Keratinocyte (primary cell): ENCODE data around the gene EXOC3. TPM values are rescaled to one million over a fixed set of nuclear protein-coding genes. Genes with fewer than 3 reads are reported as not detected.

Experiments used
- DNase-seq: peaks from one replicate; pipeline ENCODE4 v3.0.0-alpha.2; 2011; ENCODE audit warnings: low read depth, missing footprints, low spot score
- FAIRE-seq: peaks from 2 replicates; lab custom pipeline; 2011; peaks lifted over from hg19 to GRCh38; lab: Jason Lieb, UNC
- H2AFZ ChIP-seq: 2 replicates; pipeline ENCODE4 v1.6.0; 2012; ENCODE audit warnings: low read length, control low read depth, inconsistent platforms; ENCODE audit not compliant: control insufficient read depth
- H3K27ac ChIP-seq: 2 replicates; pipeline ENCODE4 v1.5.1; 2011; ENCODE audit warnings: low read length; ENCODE audit not compliant: control insufficient read depth, insufficient read depth
- H3K27me3 ChIP-seq: 3 replicates; pipeline ENCODE4 v1.6.0; 2011; ENCODE audit warnings: low read length; ENCODE audit not compliant: control insufficient read depth, insufficient read depth; ENCODE audit errors: extremely low read depth
- H3K36me3 ChIP-seq, 2 experiments: 2 replicates in 1 of 2; 3 replicates in 1 of 2; pipeline ENCODE4 v1.5.1; 2011; ENCODE audit warnings: low read length in 2 of 2, mild to moderate bottlenecking in 1 of 2; ENCODE audit not compliant: control insufficient read depth in 2 of 2, insufficient read depth in 2 of 2; ENCODE audit errors: extremely low read depth in 1 of 2
- H3K4me1 ChIP-seq: 3 replicates; pipeline ENCODE4 v1.5.1; 2011; ENCODE audit warnings: low read length; ENCODE audit not compliant: control insufficient read depth, insufficient read depth; ENCODE audit errors: extremely low read depth
- H3K4me2 ChIP-seq: 3 replicates; pipeline ENCODE4 v1.6.0; 2011; ENCODE audit warnings: low read depth, low read length; ENCODE audit not compliant: control insufficient read depth, insufficient read depth; ENCODE audit errors: extremely low read depth
- H3K4me3 ChIP-seq, 3 experiments: fragments of 200-600 bp in 1 of 3; sonication (generic) in 1 of 3; 2 replicates in 2 of 3; 3 replicates in 1 of 3; pipeline ENCODE4 v1.5.1; 2011 to 2016; ENCODE audit warnings: low read length in 3 of 3, mild to moderate bottlenecking in 3 of 3, control low read depth in 2 of 3, inconsistent platforms in 1 of 3, low read depth in 1 of 3, mixed read lengths in 1 of 3, mixed run types in 1 of 3, moderate library complexity in 1 of 3; ENCODE audit not compliant: control insufficient read depth in 2 of 3, insufficient read depth in 2 of 3; ENCODE audit errors: extremely low read depth in 1 of 3
- H3K79me2 ChIP-seq: 2 replicates; pipeline ENCODE4 v1.6.0; 2012; ENCODE audit warnings: low read length; ENCODE audit not compliant: control insufficient read depth, insufficient read depth
- H3K9ac ChIP-seq: 3 replicates; pipeline ENCODE4 v1.6.0; 2011; ENCODE audit warnings: low read length; ENCODE audit not compliant: control insufficient read depth, insufficient read depth; ENCODE audit errors: extremely low read depth
- H3K9me1 ChIP-seq: 3 replicates; pipeline ENCODE4 v1.6.0; 2011; ENCODE audit warnings: low read length; ENCODE audit not compliant: control insufficient read depth, insufficient read depth; ENCODE audit errors: extremely low read depth
- H3K9me3 ChIP-seq: 2 replicates; pipeline ENCODE4 v1.5.1; 2012; ENCODE audit warnings: low read depth, low read length; ENCODE audit not compliant: control insufficient read depth
- H4K20me1 ChIP-seq: 3 replicates; pipeline ENCODE4 v1.6.0; 2011; ENCODE audit warnings: low read length; ENCODE audit not compliant: control insufficient read depth, insufficient read depth; ENCODE audit errors: extremely low read depth
- EZH2 ChIP-seq: IDR thresholded peaks from one replicate; pipeline ENCODE4 v1.6.1; 2012; ENCODE audit warnings: inconsistent platforms, mild to moderate bottlenecking, low read length, moderate library complexity
- dilution Hi-C: fragments of 300-500 bp; cut with MboI; formaldehyde crosslinking; loops from one replicate; pipeline ENCODE4 v1.7.0; 2020; ENCODE audit warnings: low sequenced_read_pairs; ENCODE audit not compliant: extremely low pct_ligation_motif_present
- polyA plus RNA-seq, 5 experiments: library from polyadenylated mRNA; depleted of rRNA in 3 of 5; stranded (reverse) in 3 of 5; stranded (forward) in 1 of 5; unstranded in 1 of 5; fragments of >200 nt; gene quantifications; 1 replicate in 1 of 5; 2 replicates in 3 of 5; 3 replicates in 1 of 5; pipeline versions ENCODE4 v1.2.1 to v1.2.3, GENCODE V29; 2011 to 2012; ENCODE audit warnings: missing spikeins in 2 of 5, low read depth in 1 of 5, low replicate concordance in 1 of 5
- TF ChIP-seq, protein P1 (sequence below), 3 experiments: IDR thresholded peaks in 1 of 3; conservative IDR thresholded peaks in 1 of 3; optimal IDR thresholded peaks in 1 of 3; 2 replicates in 2 of 3; 3 replicates in 1 of 3; pipeline versions ENCODE3 to v1.5.1; 2011; ENCODE audit warnings: low read length in 3 of 3, mild to moderate bottlenecking in 3 of 3, moderate library complexity in 2 of 3, control low read depth in 1 of 3, inconsistent platforms in 1 of 3; ENCODE audit not compliant: insufficient read depth in 2 of 3; ENCODE audit errors: extremely low read depth in 1 of 3

Gene EXOC3
- polyA plus RNA-seq, 1 donor (not counting 4 experiments of a cell fraction or from before 2014, with no cell fraction given) = 14.2 TPM

DNA sequence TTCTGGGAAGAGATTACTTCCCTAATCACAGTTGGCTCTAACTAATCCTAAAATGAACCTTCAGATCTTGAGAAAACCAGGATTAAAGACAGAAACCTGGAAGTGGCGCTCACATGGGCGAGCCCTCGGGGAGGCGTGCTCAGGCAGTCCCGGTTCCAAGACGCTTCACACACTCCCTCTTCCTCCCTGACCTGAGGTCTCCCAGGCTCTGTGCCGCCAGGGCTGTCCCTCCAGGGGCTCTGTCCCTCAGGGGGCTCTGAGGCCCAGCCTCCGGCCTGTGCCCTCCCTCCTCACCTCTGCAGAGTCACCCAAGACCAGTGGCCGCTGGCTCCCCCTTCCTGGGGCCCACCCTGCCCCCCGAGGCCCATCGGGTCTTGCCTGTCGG, 71.1 kb downstream of the EXOC3 start:
- no peaks in the 10 kb centered on the region for H3K9me1 ChIP-seq
- TF ChIP-seq, protein P1, sequence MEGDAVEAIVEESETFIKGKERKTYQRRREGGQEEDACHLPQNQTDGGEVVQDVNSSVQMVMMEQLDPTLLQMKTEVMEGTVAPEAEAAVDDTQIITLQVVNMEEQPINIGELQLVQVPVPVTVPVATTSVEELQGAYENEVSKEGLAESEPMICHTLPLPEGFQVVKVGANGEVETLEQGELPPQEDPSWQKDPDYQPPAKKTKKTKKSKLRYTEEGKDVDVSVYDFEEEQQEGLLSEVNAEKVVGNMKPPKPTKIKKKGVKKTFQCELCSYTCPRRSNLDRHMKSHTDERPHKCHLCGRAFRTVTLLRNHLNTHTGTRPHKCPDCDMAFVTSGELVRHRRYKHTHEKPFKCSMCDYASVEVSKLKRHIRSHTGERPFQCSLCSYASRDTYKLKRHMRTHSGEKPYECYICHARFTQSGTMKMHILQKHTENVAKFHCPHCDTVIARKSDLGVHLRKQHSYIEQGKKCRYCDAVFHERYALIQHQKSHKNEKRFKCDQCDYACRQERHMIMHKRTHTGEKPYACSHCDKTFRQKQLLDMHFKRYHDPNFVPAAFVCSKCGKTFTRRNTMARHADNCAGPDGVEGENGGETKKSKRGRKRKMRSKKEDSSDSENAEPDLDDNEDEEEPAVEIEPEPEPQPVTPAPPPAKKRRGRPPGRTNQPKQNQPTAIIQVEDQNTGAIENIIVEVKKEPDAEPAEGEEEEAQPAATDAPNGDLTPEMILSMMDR (optimal IDR thresholded peaks at IDR 0.05 in 1 of 3, IDR thresholded peaks at IDR 0.05 in 1 of 3, conservative IDR thresholded peaks at IDR 0.05 in 1 of 3; ENCODE audit: extremely low read depth in 1 of 3, insufficient read depth in 2 of 3, low read length in 3 of 3) = no peak
- no peak for TF ChIP-seq EZH2
- no peak overlapping the region for H3K4me3 ChIP-seq
- H3K27ac ChIP-seq = no peak overlapping the region
- no peaks in the 10 kb centered on the region for H3K9me3 ChIP-seq
- H4K20me1 ChIP-seq = no peaks in the 10 kb centered on the region
- no peaks in the 10 kb centered on the region for H3K79me2 ChIP-seq
- no peak overlapping the region for H3K4me2 ChIP-seq
- H3K9ac ChIP-seq = no peak overlapping the region
- no peak for FAIRE-seq
- DNase-seq = no peak
- dilution Hi-C loops = no loop called here
- no peak overlapping the region for H2AFZ ChIP-seq
- no peaks in the 10 kb centered on the region for H3K36me3 ChIP-seq
- H3K4me1 ChIP-seq = peaks cover 4% of the 10 kb centered on the region
- H3K27me3 ChIP-seq = peaks cover 71% of the 10 kb centered on the region

DNA sequence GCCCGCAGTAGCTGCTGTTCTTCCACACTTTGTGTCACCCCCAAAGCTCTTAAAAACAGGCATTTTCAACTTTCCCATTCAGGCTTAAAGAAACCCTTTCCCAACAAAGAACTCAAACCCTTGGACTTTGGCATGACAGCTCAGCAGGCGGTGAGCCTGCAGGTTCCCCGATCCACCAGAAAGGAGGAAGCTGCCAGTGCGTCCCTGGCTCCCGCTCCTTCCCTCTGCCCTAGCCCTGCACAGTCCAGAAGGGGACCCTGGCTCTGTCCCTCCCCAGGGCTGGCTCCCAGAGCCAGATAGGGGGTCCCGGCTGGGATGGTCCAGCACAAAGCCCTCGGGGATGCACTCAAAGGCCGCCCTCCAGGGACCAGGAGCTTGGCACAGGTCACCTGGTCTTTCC, 71.7 kb downstream of the EXOC3 start:
- dilution Hi-C loops = no loop called here
- DNase-seq = no peak
- H3K36me3 ChIP-seq = no peaks in the 10 kb centered on the region
- no peaks in the 10 kb centered on the region for H3K9me1 ChIP-seq
- no peak overlapping the region for H3K4me3 ChIP-seq
- peaks cover 4% of the 10 kb centered on the region for H3K4me1 ChIP-seq
- H3K27me3 ChIP-seq = peaks cover 72% of the 10 kb centered on the region
- no peak overlapping the region for H2AFZ ChIP-seq
- no peak overlapping the region for H3K27ac ChIP-seq
- H3K79me2 ChIP-seq = no peaks in the 10 kb centered on the region
- H3K9me3 ChIP-seq = no peaks in the 10 kb centered on the region
- no peak for FAIRE-seq
- H3K9ac ChIP-seq = no peak overlapping the region
- H3K4me2 ChIP-seq = no peak overlapping the region
- no peaks in the 10 kb centered on the region for H4K20me1 ChIP-seq
- TF ChIP-seq, protein P1 (optimal IDR thresholded peaks at IDR 0.05 in 1 of 3, IDR thresholded peaks at IDR 0.05 in 1 of 3, conservative IDR thresholded peaks at IDR 0.05 in 1 of 3; ENCODE audit: extremely low read depth in 1 of 3, insufficient read depth in 2 of 3, low read length in 3 of 3) = no peak
- no peak for TF ChIP-seq EZH2
